Brain pericyte (primary cell): Measurements from ENCODE around the gene SLC26A1.
"Not testable (repeated sequence)": the region's sequence is repeated elsewhere in the genome, so short reads cannot be mapped to it uniquely, and the experiment has no call there.

Experiments used
- DNase-seq: peaks from one replicate; pipeline ENCODE4 v3.0.0-alpha.2; 2012; ENCODE audit warnings: low read depth, low spot score

SLC26A1 gene

DNA sequence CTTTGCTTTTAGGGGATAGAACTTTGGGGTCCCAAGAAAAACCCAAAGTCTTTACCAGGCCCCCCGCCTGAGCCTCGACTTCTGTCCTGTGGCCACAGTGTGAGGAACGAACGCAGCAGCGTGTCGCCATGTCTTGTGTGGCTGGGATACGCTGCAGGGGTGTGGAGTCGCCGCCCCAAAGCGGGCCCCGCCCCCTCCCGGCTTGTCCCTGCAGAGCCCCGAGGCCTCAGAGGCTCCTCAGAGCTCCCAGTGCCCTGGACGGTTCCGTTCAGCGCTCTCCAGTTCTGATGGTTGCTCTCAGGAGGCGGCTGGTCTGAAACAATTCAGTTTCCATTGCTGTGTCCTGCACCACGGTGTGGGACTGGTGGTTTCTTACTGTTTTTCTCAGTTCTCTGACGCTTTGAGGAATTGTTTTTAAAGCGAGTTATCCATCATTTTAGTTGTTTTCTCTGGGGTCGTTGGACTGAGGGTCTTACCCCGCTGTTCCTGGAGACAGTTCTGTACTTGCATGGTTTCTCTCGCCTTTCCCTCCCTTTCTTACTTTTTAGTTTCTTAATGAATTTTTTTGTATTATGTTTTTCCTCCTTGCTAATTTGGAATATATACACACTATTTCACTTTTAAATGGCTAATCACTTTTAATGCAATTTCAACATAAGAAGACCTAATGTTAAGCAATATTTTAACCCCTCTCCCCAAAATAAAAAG lies 7.9 kb downstream of the SLC26A1 start:
- no peak for DNase-seq

DNA sequence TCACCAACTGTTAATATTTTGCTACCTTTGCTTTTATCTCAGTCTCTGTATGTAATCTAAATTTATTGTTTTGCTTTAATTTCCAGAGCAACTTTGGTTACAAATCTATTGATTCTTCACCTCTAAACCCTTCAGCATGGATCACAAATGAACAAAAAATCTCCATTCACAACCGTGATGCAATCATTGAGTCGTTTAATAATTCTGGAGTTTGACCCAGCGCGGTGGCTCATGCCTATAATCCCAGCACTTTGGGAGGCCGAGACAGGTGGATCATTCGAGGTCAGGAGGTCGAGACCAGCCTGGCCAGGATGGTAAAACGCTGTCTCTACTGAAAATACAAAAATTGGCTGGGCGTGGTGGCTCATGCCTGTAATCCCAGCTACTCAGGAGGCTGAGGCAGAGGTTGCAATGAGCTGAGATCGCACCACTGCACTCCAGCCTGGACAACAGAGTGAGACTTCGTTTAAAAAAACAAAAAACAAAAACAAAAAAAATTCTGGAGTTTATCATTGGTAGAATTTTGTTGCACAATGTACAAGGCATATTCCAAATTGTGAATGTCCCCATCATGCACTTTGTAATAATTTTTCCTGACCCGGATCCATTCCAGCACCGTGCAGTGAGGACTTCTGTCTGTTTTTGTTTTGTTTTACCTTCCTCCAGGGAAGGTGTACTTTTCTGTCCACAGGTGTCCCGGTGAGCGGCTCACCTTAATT lies 8.7 kb downstream of the SLC26A1 start:
- DNase-seq = no peak

DNA sequence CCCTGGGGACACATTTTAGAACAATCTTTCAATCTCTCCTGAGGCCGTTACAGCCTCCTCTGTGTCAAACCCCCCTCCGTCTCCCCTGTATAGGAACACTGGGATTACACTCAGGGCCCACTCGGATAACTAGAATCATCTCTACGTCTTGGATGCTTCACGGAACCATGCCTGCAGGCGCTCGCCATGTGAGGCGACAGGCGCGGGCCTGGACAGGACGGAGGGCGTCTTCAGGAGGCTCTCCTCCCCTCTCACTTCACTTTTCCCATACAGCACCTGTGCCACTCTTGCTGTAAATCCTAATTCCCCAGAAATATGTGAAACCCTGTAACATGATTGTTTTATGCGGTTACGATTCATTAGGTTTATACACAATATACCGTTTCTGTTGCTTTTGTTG lies 10.4 kb downstream of the SLC26A1 start:
- no peak for DNase-seq

DNA sequence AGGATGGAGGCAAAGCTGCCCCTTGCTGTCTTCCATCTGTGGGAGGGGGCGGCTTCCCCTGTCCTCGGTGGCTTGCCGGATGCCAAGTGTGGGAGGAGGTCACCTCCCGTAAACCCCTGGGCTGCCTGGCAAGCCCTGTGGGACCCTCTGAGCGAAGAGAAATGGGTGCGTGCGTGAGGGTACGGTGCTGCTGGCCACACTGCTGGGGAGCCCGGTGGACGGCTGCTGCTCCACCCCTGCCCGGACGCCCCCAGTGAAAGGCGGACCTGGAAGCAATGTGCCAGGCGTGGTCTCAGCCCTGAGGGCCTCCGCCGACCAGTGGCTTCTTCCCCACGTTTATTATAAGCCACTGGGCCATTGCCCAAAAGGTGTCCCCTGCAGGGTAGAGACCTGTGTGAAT lies 10.9 kb downstream of the SLC26A1 start:
- DNase-seq = no peak

DNA sequence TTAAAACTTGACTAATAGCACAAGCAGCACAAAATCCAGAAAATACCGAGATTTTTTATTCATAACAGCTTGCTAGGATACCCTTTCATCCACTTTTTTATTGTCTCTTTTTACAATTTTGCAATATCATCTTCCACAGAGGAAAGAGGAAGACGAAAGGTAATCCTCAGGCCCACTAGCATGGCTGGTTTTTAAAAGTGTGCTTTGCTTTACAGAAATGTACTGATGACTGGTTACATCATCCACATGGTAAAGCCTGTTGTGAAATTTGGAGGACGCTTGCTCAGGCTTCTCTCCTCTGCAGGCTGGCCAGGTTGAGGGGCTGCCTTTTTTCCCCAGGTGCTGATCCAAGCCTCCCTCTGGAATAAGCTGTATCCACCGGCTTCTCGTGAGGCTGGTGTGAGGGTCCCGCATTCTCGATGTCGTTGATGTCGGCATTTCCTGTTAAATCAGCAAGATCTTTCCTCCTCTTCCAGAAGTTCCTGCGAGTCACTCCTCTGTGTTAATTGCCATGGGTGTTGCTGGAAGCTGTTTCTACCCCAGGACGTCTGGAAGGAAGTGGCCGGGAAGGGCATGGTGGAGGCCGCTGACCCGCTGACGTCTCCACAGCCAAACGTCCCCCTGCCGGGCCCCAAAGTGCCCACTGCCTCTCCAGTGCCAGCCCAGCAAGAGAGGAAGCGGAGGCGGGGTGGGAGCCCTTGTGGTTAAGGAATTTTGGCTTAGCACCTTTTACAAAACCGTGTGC lies 14.1 kb downstream of the SLC26A1 start:
- DNase-seq = no peak

DNA sequence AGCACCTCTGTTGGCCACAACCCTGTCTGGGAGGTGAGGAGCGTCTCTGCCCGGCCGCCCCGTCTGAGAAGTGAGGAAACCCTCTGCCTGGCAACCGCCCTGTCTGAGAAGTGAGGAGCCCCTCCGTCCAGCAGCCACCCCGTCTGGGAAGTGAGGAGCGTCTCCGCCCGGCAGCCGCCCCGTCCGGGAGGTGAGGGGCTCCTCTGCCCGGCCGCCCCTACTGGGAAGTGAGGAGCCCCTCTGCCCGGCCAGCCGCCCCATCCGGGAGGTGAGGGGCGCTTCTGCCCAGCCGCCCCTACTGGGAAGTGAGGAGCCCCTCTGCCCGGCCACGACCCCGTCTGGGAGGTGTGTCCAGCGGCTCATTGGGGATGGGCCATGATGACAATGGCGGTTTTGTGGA lies 17.2 kb downstream of the SLC26A1 start:
- DNase-seq = not testable (repeated sequence)

DNA sequence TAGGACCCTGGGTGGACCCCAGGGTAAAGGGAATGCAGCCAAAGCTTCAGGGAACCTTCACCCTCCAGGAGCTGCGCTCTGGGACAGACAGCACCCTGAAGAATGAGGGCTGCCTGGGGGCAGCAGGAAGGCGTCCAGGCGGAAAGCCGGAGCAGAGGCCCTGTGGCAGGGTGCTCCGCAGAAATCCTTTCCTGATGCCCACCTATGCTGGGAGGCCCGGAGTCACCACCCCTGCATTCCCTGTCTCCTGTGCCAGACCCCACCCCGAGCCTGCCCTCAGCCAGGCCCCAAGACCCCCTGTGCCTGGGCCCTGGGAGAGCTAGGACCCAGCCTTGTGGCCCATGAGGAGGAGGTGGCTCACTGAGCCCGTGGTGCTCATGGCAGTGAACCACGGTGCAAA lies 18.5 kb downstream of the SLC26A1 start:
- DNase-seq = no peak

DNA sequence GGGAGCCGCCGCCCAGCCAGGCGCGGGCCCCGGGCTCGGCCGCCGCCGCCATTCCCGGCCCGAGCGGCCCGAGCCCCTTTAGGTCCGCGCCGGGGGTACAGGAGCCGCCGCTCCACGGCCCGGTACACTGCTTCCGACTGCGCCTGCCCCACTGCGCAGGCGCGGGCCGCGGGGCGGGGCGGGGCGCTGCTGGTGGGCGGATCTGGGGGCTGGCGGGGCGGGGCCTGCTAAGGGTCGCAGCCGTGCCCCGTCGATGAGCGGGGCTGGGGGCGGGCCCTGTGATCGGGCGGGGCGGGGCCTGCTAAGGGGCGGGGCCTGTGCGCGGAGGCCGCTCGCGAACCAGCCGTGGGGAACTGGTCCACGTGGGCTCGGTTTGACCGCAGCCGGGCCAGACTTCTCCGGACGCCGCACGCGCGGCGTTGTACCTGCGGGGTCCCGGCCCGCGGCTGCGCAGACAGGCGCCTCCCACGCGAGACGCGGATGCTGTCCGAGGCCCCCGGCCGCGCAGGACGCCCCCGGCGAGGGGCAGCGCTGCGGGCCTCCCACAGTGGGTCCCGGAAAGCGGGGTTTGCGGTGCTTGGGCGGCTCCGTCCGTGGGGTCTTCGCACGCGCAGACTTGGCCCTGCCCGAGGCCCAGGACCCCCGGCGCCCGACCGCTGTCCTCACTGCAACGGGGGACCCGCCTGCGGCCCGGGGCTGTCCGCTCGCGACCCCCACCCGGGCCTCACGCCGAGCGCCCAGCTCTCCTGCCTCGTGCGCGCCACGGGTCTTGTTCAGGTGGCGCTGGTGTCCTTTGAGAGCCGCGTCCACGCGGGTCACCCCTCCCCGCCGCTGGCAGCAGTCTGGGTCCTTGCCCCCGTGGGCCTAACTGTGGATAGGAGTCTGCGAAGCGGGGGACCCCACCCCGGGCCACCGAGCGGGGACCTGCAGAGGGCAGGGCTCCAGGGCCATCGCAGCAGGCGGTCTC lies 19.5 kb downstream of the SLC26A1 start, which contains the start of gene DGKQ:
TSS of gene DGKQ (minus strand) at position 139 of the 967 bp plus-strand sequence. CDS start at position 52, 87 bp downstream.
- DNase-seq = no peak

DNA sequence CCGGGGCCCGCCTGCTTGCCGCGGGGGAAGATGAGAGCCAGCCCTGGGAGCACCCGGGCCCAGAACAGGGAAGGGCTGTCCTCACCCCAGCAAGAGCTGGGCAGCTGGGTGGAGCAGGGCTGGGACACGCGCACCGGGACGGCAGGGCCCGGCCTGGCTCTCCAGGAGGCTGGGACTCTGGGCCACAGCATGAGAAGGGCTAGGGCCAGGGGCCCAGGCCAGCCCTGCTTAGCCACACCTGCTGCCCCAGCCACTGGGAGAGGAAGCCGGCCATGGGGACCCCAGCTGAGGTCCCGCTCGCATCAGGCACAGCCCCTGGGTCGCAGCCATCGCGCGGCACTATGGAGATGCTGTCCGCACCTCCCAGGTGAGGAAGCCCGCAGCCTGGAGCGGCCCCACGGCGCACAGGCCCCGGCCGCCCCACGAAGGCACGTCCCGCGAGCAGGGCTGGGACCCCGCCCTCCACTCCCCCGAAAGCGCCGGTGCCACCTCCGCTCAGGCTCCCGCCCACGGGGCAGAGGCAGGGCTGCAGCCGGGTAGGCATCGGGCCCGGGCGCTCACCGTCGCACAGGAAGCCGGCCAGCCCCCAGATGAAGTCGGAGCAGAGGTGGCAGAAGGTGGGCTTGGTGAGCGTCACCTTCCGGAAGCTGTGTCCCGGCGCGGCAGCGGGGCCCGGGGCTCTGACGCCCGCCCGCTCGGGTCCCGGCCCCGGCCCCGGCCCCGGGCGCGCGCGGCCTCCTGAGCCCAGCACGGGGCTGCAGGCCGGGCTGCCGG lies 20.4 kb downstream of the SLC26A1 start:
- DNase-seq = no peak

DNA sequence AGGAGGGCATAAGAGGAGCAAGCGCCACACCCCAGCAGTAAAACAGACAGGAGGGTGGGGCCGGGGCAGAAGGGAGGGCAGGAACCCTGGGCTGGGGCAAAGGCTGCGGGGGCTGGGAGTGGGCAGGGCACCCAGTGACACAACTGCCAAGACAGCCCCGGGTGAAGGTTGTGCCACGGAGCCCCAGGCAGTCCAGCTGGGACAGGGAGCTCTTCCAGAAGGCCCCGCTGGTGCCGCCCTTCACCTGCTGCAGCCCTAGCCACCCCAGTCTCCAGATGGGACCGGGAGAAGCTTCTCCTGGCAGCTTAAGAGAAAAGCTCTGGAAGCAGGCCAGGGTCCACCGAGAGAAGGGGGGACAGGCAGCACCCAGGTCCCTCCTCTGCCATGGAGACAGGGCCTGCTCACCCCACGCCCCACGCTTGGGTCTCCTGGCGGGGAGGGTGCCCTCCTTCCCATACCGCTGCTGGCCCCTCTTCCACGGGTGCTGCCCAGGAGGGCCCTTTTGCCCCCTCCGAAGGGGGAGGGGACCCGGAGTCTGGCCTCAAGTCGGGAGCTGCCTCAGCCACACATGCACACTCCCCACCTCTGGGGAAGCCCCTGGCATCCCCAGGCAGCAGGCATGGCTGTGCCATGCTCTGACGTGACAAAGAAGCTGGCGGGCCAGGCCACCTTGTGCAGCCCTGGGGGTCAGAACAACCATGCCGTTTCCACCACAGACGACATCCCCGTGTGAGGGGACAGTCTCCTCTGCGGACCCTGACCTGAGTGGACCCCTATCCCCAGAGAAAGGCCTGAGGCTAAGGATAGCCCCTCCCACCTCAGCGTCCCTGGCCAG lies 21.3 kb downstream of the SLC26A1 start:
- no peak for DNase-seq

DNA sequence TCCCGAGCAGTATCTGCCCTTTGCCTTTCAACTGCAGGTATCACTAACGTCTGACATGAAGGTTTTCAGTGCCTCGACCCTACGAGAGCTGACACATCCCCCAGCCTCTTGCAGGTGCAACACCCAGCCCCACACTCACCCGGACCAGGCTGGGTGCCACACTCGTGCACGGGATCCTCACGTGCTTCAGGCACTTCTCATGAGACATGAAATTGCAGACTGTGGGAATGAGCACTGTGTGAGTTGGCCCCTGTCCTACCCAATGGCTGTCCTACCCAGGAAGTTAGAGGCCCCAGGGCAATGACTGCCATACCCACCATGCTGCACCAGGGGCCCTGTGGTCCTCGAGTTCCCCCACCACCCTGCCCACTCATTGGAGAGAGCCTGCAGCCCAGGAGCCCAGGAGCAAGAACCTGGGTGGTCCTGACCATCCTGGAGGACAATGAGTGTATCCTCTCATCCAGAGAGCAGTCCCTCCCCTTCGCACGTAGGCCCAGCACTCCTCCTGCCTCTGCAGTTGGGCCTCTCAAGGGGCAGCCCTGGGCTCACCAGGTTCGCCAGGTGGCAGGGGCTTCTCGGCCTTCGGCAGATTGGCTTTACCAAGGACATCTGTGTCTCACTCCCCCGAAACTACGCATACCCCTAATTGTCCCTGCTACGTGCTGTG lies 22.2 kb downstream of the SLC26A1 start:
- no peak for DNase-seq

DNA sequence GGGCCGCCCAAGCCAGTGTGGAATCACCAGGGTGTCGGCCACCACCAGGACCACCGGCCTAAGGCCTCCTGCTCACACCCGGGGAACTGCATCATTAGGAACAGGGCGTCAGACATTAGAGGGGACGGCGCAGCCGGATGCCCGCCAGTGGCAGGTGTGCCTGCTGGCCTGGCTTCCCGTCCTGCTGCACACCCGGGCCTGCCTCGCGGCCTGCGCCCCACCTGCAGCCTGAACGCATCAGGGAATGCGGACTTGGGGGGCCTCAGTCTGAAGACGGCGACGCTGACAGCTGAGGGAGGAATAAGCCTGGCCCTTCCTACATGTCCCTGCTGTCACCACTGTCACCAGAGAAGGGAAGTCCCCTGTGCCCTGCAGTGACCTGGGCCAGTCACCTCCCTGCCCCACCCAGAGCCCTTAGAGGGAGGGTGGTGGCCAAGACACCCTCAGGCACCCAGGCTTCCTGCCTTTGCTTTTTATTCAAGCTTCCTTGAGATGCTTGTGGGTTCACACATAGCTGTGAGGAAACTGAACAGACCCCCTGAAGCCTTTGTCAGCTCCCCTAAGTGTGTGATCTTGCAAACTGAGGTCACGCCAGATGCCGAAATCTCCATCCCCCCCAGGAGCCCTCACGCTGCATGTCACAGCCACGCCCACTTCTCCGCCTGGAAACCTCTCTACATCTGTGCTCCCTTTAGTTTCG lies 23.0 kb downstream of the SLC26A1 start:
- DNase-seq = no peak

DNA sequence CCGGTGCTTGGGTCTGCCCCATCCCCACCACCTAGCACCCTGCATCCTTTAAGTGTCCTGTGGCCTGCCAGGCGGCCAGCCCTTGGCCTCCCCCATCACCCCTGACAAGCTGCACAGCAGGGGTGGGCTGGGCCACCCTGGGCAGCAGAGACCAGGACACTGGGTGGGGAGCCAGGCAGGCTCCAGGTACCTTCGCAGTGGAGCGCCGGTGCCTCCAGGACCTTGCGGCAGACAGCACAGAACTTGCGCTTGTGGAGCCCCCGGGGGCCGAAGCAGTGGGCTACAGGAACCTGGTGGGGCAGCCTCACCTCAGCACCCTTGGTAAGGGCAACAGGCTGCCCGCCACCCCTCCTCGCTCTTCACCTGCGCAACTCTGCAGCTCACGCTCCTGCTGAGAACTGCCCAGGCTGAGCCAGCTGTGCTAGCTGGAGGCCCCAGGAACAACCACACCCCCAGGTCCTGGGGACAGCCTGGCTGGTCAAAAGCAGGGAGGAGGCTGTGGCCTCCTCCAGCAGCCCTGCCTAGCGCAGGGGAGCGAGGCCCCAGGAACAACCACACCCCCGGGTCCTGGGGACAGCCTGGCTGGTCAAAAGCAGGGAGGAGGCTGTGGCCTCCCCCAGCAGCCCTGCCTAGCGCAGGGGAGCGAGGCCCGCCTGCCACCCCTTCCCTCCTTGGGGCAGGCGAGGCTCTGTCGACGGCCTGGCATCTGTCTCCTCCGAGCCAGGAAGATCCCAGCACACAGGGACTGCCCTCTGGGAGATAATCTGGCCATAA lies 24.4 kb downstream of the SLC26A1 start:
- no peak for DNase-seq

DNA sequence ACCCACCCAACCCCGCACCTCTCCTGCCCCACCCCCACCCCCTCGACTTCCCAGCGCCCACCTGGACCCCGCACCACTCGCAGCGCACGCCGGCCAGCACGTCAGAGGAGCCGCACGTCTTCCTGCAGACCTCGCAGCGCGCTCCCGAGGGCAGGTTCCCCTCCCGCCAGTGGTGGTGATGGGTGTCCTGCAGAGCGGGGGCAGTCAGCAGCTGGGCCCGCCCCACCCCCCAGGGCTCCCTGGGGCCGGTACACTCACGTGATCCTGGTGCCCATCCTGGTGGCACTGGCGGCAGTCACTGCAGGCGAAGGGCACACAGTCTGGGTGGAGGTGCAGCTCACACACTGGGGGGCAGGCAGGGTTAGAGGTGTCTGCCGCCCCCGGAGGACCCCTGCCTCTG lies 25.0 kb downstream of the SLC26A1 start:
- no peak for DNase-seq

DNA sequence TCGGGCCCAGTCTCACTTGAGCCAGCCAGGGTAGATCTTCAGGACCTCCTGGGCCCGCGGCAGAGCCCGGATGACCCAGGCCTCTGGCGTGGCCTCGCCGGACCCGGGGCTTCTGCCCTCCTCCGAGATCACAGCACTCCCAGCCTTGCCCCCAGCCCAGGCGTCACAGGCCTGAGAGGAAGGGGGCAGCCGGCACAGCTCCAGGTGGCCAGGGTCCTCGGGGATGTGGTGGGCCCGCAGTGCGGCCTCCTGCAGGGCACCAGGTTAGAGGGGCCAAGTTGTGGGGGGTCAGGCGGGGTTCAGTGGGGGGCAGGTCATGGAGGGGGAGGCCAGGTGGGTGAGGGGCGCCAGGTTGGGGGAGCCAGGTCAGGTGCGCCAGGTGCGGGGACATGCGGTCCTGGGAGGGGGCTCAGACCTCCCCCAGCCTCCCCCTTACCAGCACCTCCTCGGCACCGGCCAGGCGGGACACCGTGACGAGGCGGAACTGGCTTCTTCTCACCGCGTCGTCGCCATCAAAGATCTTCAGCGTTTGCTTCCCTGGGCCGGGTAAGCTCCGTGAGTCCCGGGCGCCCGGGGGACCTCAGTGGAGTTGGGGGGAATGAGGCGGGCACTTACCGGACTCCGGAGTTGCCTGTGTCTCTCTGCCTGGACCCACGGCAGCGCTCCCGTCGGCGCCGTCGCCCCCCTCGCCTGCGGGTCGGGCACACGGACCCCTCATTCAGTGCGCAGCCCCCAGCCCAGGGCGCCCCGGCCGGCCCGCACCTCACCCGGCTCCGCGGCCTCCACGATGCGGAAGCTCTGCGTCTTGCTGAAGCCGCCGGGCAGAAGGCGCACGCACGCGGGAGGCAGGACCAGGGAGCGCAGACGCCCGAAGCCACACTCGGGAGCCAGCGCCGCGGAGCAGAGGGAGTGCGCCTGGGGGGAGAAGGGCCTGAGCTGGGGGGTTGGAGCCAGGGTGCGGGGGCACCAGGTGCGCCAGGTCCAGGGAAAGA lies 25.8 kb downstream of the SLC26A1 start:
- DNase-seq = no peak

DNA sequence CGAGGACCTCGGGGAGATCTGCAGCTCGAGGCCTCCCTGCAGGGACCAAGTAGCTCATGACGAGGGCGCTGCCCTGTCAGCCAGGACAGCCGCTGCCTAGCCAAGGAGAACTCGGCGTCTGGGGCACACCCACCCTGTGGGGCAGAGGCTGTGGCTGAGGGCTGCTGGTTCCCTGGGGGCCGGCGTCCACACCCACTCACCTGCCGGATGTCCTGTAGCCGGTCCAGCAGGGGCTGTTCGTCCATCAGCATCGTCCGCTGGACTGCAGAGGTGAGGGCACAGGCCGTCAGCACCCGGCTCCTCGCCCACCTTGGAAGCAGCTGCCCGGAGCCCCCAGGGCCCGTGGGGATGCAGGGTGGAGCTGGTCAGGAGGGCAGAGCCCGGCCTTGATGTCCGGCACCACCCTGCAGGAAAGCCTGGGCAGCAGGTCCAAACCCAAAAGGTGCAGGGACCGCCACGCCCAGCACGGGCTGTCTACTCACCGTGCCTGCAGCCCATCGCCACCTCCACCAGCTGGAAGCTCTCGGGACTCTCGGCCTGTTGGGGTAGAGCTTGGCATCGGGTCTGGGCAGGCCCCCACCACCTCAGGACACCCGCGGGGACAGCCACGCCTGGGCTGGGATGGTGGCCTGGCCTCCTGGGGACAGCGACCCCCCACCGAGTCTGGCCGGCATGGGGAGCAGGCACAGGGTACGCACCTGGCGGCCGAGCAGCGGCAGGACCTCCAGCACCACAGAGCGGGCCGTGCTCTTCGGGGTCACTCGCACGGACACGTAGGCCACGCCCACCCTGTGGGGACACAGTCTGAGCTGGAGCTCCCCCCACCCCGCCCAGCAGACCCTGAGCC lies 26.7 kb downstream of the SLC26A1 start:
- DNase-seq = no peak
